HTERT RPE-1 (cell line): ENCODE measurements around the gene FANCI.

Source experiments
- in situ Hi-C: fragments of 300-500 bp; cut with MboI; formaldehyde crosslinking; loops from 4 replicates; pipeline ENCODE4 v1.14.3; 2020; ENCODE audit warnings: low sequenced_read_pairs

The FANCI gene

GRCh38 chr15:89329329-89330084 is 85.7 kb downstream of the FANCI start:
- in situ Hi-C loops: no loop called here

DNA sequence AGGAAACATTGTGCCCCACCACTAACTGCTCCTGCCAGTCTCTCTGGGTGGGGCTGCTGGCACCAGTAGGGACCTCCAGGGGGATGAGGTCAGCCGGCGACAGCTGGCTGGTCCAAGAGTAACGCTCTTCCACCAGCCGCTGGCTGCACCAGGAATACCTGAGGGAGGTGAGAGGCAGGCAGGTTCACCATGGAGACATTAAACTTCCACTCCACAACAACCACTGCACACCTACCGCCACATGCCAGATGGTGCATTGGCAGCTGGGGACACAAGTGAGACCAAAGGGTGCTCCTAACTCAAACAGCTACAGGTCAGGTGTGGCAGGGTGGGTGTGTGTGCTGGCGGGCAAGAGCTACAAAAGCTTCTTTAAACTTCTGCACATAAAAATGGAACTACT is 86.3 kb downstream of the FANCI start:
- in situ Hi-C loops: no loop called here

GRCh38 chr15:89330881-89331595 is 87.3 kb downstream of the FANCI start:
- in situ Hi-C loops: no loop called here

DNA sequence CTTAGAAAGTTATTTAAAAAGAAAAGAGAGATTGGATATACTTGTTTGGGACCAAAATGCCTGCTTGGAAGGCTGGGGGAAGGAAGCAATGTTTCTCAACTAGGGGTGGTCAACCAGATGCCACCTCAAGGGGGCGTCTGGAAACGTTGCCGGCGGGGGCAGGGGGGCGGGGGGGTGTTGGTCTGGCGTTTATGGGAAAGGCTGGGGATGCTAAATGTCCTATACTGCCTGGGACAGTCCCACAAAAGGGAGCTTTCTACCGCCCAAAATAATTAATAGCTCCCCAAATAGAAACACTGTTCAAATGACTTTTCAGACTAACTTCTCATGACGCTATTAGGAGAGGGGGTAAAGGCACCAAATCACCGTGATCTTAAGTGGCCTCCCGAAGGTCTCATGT is 88.7 kb downstream of the FANCI start:
- in situ Hi-C loops: no loop called here

DNA sequence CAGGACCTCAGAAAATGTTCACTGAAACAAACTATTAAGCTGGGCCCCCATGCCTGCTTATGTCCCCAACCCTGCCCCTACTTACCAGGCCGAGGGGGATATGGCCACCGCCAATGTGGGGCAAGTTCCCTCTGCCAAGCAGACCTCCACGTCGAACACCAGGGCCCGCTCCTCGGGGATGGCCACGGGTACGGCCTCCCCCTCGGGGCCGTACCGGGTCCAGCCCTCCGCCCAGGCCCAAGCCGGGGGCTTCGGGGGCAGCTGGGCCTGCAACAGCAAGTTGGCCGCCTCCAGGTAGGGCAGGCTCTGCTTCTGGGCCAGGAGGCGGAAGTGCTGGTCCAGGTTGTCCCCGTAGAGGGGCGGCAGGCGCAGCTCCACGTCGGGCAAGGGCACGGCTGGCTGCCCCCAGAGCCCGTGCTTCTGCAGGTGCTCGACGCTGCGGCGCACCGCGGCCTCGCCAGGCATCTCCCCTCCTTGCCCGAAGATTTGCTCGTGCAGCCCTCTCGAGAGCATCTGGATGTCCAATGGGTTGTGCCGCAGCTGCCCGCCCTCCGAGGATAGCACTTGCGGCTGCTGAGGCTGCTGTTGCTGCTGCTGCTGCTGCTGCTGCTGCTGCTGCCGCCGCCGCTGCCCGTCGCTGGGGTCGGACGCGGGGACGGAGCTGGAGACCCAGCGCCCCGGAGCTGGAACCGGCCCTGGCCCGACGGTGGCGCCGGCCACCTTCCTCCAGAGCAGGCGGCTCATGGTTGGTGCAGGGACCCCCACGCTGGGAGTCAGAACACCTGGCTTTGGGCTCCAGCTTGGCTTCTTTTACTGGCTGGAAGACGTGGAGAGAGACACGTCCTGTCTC is 89.5 kb downstream of the FANCI start:
- in situ Hi-C loops: no loop called here

DNA sequence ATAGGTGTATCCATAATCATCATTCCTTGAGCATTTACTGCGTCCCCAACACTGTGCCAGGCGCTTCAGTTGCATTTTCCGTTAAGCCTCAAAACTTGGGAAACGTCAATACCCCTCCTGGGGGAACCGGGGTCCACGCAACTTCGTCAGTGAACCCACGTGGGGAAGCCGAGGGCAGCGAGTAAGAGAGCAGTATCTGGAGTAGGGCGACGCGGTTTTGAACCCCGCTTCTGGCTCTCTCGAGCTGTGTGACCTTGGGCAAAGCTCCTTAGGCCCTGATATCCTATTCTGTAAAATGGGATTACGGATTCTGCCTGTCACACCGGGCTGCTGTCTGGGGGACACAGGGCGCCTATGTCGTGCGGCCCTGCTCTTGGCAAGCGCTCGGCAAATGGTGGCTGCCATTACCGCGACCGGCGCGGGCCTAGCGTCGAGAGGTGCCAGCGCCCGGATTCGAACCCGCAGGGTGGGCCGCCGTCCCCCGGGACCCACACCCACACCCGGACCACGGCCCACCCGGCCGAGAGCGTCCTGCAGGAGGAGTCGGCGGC is 90.3 kb downstream of the FANCI start:
- in situ Hi-C loops: no loop called here

DNA sequence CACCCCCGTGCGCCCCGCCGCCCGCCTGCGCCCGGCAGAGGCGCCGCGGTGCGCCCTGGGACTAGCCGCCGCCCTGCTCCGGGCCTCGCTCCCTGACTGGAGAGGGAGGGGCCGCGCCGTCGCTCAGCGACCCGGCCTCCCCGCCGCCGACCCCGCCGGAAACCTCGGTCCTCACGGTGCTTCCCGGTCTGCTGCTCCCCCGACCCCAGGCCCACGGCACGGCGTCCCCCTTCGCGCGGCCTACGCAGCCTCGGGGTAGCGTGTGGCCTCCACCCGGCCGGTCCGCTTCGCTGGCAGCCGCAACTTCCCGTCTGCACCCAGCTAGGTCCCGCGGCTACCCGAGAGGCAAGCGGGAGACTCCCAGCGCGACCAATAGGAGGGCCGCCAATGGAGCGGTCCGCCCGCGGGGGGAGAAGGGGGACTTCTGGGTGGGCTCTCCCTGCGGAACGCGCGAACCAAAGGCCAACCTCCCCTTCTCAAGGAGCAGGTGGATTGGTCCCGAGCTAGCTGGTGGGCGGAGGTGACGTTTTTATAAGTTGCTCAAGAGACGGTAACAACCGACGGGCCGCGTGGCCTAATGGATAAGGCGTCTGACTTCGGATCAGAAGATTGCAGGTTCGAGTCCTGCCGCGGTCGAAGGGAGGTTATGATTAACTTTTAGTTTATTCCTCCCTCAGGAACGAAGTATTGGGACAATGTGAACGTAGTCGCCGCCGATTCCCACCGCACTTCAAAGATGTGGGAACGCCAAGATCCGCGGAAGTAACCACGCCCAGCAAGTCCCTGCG is 90.9 kb downstream of the FANCI start, which contains the start of gene POLG:
POLG (minus strand) TSS at position 315 of the 788 bp plus-strand sequence. CDS start 1,070 bp downstream, outside the sequence.
- in situ Hi-C loops: no loop called here

- in situ Hi-C loops: no loop called here
Measured at GRCh38 chr15:89335298-89336041, 91.7 kb downstream of the FANCI start.

- in situ Hi-C loops: no loop called here
Measured at GRCh38 chr15:89338036-89338435, 94.3 kb downstream of the FANCI start.

DNA sequence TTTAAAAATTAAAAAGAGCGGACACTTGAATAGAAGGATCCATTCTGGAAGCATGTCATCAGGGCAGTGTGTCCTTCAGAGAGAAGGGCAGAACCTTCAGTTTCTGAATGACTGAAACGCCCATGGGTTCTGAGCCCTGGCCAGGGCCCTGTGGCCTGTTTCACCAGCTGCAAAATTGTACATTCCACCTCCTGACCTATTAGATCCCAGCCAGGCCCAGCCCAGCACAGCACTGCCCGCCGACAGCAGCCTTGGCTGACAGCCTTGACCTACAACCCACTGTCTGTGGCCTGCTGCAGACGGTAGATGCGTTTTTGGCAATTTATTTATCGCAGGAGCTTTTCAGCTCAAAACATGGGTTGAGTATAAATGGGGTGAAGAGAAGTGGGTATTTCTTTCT is 96.8 kb downstream of the FANCI start:
- in situ Hi-C loops: no loop called here

DNA sequence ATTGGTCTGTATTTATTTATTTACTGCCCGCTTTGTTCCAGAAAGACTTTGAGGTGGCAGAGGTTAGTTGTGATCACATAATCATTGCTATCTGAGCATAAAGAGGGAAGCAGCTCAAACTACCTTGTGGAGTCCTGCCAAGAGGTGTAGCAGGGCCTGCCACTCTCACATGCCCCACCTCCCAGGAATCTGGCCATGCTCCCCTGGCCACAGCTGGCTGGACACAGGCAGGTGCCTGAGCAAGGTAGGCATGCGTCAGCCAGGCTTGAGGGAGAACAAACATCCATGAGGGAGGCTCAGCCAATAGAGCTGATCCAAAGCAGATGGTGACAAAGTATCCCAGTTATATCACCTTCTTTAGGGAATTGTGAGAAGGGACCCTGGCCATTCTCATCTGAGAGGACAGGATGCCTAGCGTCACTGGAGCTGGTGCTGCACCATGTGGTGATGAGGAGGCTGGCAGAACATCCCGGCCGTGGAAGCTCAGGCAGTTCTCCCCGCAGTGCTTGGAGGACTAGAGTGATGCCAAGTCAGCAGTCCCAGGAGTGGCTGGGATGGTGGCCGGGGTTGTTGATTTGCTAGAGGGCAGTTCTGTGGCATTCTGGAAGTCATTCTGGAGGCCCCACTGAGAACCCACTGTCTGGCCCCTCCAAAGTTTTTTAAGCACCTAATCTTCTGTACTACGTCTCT is 97.7 kb downstream of the FANCI start:
- in situ Hi-C loops: no loop called here

DNA sequence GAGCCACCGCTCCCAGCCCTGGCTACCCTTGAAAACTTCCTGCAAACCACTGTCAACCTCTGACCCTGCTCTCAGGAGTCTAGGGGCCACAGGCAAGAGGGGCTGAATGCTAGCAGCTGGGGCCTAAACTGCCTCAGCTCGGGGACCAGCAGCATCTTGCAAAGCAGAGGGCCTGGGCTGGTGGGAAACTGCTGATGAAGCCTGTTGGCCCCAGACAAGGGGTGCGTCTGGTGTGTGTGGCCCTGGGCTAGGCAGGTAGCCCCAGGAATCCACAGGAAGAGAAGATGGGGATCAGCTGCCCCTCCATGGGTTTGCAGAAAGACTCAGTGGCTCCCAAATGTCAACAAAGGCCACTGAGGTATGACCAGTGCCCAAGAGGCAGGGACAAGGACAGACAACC is 99.1 kb downstream of the FANCI start:
- in situ Hi-C loops: no loop called here

DNA sequence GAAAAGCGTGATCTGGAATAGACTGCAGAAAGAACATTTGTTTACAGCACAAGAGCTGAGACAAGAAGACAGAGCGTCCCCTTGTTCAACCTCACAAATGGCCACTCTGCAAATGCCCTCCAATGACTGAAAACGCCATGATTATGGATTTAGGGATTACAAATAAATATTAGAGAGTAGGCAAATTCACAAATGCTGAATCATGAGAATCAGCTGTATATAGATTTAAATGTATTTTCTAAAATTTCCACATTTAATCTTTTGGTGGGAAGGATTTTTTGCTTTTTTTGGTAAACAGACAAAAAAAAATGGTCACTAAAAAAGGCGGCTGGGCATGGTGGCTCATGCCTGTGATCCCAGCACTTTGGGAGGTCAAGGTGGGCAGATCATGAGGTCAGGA is 101.5 kb downstream of the FANCI start:
- in situ Hi-C loops: no loop called here

- in situ Hi-C loops: no loop called here
Measured at GRCh38 chr15:89346516-89347231, 102.9 kb downstream of the FANCI start.

- in situ Hi-C loops: no loop called here
Measured at GRCh38 chr15:89349206-89349558, 105.4 kb downstream of the FANCI start.

GRCh38 chr15:89352476-89352875 is 108.7 kb downstream of the FANCI start:
- in situ Hi-C loops: no loop called here

DNA sequence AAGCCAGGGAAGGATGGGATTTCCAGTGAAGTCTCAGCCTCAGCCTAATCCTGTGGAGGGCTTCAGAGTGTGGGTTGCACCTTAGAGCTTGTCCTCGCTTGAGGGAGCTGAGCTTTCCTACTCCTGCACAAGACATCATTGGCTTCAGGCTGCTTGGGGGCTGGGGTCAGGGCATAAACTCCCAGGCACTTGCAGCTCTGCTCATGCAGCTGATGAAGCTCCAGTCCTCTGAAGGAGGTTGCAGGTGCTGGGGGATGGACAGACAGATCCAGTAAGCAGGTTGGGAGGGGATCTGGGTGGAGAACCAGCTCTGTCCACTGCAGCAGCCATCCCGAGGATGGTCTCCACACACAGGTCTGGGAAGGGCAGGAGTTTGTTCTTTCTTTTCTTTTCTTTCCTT is 110.2 kb downstream of the FANCI start:
- in situ Hi-C loops: no loop called here

GRCh38 chr15:89356634-89357298 is 113.0 kb downstream of the FANCI start:
- in situ Hi-C loops: no loop called here
